Endothelial cell of umbilical vein (primary cell): ENCODE measurements around the gene TIA1.
"Not testable (repeated sequence)": the region's sequence is repeated elsewhere in the genome, so short reads cannot be mapped to it uniquely, and the experiment has no call there.

Experiments used
- EZH2 ChIP-seq: IDR thresholded peaks from 2 replicates; pipeline ENCODE4 v1.6.1; 2012; ENCODE audit warnings: borderline replicate concordance, low read depth, mild to moderate bottlenecking, moderate library complexity, low read length, inconsistent platforms; ENCODE audit not compliant: severe bottlenecking
- GATA2 ChIP-seq: IDR thresholded peaks from 2 replicates; pipeline ENCODE4 v1.7.0; 2011; ENCODE audit warnings: low read depth, mild to moderate bottlenecking, moderate library complexity, mixed read lengths, low read length; ENCODE audit not compliant: insufficient read length, insufficient read depth
- JUN ChIP-seq: IDR thresholded peaks from 2 replicates; pipeline ENCODE4 v1.6.1; 2011; ENCODE audit warnings: borderline replicate concordance, low read depth; ENCODE audit not compliant: insufficient read length, insufficient read depth
- POLR2A ChIP-seq: IDR thresholded peaks from 2 replicates; pipeline ENCODE4 v1.6.1; 2012; ENCODE audit warnings: low read depth, mild to moderate bottlenecking, control low read depth, low read length
- POLR2AphosphoS5 ChIP-seq: IDR thresholded peaks from 2 replicates; pipeline ENCODE4 v1.6.1; 2012; ENCODE audit warnings: low read depth, mild to moderate bottlenecking, control low read depth, low read length, moderate library complexity; ENCODE audit not compliant: insufficient read depth
- TF ChIP-seq, protein P1 (sequence below): IDR thresholded peaks from 2 replicates; pipeline ENCODE4 v1.6.1; 2011; ENCODE audit not compliant: insufficient read depth, insufficient read length
- TF ChIP-seq, protein P2 (sequence below), 2 donors: IDR thresholded peaks; 1 replicate in 1 of 2; 2 replicates in 1 of 2; pipeline ENCODE4 v1.5.1; 2011; ENCODE audit warnings: low read length in 2 of 2, mild to moderate bottlenecking in 2 of 2, moderate library complexity in 2 of 2, control low read depth in 1 of 2, inconsistent platforms in 1 of 2, low read depth in 1 of 2; ENCODE audit not compliant: insufficient read depth in 1 of 2; ENCODE audit errors: extremely low read depth in 1 of 2

DNA sequence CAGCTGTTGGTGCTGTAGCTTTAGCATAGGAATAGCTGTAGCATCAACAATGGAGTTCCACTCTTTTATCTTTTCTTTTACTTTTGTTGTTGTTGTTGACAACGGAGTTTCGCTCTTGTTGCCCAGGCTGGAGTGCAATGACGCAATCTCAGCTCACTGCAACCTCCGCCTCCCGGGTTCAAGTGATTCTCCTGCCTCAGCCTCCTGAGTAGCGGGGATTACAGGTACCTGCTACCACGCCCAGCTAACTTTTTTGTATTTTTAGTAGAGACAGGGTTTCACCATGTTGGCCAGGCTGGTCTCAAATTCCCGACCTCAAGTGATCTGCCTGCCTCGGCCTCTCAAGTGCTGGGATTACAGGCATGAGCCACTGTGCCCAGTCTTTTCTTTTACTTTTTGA is 61.3 kb downstream of the TIA1 start:
- TF ChIP-seq, protein P1, sequence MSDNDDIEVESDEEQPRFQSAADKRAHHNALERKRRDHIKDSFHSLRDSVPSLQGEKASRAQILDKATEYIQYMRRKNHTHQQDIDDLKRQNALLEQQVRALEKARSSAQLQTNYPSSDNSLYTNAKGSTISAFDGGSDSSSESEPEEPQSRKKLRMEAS = not testable (repeated sequence)
- TF ChIP-seq, protein P2, sequence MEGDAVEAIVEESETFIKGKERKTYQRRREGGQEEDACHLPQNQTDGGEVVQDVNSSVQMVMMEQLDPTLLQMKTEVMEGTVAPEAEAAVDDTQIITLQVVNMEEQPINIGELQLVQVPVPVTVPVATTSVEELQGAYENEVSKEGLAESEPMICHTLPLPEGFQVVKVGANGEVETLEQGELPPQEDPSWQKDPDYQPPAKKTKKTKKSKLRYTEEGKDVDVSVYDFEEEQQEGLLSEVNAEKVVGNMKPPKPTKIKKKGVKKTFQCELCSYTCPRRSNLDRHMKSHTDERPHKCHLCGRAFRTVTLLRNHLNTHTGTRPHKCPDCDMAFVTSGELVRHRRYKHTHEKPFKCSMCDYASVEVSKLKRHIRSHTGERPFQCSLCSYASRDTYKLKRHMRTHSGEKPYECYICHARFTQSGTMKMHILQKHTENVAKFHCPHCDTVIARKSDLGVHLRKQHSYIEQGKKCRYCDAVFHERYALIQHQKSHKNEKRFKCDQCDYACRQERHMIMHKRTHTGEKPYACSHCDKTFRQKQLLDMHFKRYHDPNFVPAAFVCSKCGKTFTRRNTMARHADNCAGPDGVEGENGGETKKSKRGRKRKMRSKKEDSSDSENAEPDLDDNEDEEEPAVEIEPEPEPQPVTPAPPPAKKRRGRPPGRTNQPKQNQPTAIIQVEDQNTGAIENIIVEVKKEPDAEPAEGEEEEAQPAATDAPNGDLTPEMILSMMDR (IDR thresholded peaks at IDR 0.05; ENCODE audit: extremely low read depth in 1 of 2, insufficient read depth in 1 of 2, low read depth in 1 of 2, low read length in 2 of 2) = not testable (repeated sequence)
- TF ChIP-seq EZH2, POLR2A, GATA2, JUN, POLR2AphosphoS5: not testable (repeated sequence)
